GM21619 (cell line): Measurements from ENCODE around the gene HM13.
"Not testable (repeated sequence)": the region's sequence is repeated elsewhere in the genome, so short reads cannot be mapped to it uniquely, and the experiment has no call there.

Source experiments
- ATAC-seq: cut with Tn5 transposase; IDR thresholded peaks from one replicate; pipeline ENCODE4 v1.9.1; 2021; ENCODE audit not compliant: unreplicated experiment

Gene HM13

DNA sequence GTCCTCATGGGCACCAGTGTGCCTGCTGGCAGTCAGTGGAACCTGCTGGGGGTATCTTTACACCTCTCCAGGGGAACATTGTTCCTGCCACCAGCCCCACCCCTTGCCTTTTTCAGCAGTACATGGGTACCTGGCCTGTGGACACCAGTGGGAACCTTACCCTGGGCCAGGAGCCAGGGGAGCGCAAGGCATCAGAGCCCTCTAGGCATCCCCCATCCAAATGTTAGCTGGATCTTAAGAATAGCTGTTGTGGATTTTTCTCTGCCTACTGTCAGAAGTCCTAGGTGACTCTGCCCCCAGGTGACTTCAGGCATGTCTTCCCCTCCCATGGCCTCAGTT, 52.0 kb downstream of the HM13 start:
- no peak for ATAC-seq

DNA sequence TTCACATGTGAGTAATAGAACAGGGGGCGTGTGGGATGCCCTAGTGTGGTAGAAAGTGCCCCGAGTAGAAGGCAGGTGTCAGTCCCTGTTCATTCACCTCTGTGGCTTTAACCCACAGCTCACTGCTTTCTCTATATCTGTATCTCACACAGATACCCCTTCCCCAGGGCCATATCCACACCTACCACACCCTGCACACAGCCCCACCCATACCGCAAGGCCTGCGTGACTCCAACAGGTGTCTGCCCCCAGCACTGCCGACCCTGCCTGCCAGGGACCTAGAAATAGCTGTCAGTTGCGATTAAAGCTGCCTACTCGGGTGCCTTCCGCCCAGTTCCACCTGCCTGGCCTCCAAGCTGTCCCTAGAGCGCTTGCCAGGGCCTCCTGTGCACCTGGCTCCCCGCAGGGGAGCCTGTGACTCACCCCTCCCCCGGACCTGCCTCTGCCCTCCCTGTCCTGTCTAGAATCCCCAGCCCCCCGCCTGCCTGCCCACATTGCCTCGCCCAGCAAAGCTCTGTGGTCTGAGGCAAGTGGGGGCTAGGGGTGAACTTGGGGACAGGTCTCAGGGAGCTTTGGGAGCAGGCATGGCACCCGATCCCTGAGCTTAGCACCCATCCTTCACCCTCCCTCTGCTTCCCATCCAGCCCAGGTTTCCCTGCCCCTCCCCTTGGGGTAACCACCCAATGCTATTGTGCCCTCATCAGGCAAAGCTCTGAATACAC, 52.6 kb downstream of the HM13 start:
- no peak for ATAC-seq

DNA sequence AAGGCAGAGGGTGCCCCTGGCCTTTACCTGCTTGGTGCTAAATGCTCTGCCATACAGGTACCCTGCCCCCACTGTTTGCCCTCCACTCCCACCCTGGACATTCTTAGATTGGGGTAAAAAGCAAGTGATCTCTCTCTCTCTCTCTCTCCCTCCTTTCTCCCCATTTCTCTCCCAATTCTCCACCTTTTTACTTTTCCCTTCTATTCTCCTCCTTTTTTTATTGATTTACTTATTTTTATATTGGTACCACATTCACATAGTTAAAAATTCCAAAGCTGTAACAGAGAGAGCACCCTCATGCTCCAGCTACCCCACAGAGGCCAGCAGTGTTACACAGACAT, 53.1 kb downstream of the HM13 start:
- no peak for ATAC-seq

DNA sequence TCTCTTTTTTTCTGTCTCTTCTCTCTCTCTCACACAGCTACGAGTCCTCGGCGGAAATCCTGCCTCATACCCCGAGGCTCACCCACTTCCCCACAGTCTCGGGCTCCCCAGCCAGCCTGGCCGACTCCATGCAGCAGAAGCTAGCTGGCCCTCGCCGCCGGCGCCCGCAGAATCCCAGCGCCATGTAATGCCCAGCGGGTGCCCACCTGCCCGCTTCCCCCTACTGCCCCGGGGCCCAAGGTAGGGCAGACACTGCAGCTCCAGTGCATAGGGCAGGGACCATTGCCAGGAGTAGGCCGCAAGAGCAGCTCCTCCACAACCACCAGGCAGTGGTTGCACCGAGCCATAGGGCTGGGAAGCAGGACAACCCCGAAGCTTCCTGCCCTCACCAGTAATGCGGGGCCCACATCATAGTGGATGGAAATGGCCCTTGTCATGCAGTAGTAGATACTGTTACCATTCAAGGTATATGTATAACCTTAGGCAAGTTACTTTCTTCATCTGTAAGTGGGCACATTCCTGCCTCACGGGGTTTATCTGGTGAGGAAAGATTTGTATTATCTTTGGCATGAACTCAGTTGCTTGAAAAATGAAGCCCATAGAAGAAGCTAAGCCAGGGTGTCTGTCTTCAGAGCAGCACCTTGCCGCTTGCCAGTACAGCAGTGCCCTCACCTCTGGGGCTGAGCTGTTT, 53.9 kb downstream of the HM13 start:
- no peak for ATAC-seq

DNA sequence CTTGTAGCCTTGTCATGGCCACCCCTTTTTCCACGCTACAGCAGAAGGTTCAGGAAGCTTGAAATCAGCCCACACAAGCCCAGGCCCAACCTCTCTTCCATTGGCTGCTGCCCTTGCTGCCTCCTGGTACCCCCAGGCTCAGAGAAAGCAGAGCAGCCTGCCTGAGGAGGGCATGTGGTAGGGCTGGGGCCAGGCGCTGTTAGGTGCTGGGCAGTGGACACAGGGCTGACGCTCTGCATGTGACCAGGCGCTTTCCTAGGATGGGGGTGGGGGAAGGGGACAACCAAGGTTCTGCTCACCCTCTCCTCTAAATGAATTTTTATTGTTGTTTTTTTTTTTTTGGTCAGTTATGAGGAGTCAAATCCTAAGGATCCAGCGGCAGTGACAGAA, 54.5 kb downstream of the HM13 start:
- no peak for ATAC-seq

DNA sequence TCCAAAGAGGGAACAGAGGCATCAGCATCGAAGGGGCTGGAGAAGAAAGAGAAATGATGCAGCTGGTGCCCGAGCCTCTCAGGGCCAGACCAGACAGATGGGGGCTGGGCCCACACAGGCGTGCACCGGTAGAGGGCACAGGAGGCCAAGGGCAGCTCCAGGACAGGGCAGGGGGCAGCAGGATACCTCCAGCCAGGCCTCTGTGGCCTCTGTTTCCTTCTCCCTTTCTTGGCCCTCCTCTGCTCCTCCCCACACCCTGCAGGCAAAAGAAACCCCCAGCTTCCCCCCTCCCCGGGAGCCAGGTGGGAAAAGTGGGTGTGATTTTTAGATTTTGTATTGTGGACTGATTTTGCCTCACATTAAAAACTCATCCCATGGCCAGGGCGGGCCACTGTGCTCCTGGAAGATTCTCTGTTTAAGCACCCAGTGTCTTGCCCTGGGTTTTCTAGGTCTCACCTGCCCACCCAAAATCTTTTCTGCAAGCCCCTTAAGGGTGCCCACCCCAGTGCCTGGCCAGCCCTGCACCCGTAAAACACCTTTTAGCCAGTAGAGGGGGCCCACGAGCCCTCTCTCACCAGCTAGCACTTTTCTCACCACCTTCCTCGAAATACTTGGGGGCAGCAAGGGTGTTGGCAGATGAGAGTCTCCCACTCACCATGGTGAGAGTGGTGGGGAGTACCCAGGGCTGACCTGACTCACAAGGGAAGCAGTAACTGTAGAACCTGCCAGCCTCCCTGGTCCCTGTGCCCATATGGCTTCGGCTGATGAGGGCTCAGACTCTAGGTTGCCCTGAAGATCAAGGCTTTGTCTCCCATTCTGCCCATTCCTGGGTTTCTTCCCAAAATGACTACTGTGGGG, 55.1 kb downstream of the HM13 start:
- ATAC-seq, result peak; percentile 25

DNA sequence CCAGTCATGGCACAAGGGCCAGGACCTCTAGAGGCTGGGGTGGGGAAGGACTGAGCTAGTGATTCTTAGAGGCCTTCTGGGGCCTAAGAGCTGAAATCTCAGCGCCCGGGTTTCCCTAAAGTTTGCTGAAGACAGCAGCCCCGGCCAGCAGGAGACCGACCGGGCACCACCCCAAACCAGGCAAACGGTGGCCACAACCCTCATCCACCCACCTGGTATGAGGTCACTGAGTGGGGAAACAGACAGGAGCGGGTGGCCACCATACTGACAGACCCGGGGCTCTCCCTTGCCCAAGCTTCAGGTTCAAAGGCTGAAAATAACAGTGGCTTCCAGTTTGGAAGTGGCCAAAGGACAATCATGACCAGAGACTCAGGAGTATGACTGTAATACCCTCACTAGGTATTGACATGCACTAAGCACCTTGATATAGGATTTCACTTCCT, 55.8 kb downstream of the HM13 start:
- ATAC-seq, result no peak

DNA sequence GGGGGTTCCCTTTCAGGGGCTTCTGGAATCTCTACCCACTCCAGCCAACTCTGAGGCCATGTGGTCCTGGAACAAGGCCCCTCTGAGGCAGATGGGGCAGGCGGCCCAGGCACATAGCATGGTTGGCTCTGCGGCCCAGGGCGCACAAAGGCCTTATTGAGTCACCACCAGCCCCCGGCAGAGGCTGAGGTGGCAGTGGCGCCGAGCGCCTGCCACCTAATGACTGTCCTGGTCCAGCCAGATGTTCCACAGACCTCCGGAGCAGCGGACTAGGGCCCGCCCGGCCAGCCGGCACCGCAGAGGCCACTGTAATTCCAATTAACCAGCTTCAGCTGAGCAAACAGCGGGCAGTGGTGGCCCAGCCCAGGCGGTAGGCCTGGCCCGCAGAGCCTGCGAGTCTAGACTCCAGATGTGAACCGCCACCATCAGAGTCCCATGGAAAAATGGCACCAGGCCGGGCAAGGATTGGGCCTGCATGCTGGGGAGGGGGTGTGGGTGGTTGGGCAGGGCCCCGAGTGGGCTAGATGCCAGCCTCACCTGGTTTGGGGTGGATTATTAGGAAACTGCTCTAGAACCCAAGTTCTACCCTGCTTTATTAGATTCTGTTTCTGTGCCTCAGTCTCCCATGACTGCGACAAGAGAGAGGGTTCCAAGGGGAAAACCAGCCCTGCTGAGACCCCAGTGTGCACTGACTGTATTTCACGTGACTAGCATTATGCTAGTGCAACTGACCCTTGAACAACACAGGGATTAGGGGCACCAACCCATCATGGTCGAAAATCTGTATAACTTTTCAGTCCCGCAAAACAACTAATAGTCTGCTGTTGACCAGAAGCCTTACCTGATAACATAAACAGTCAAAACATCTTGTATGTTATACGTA, 56.7 kb downstream of the HM13 start:
- no peak for ATAC-seq

DNA sequence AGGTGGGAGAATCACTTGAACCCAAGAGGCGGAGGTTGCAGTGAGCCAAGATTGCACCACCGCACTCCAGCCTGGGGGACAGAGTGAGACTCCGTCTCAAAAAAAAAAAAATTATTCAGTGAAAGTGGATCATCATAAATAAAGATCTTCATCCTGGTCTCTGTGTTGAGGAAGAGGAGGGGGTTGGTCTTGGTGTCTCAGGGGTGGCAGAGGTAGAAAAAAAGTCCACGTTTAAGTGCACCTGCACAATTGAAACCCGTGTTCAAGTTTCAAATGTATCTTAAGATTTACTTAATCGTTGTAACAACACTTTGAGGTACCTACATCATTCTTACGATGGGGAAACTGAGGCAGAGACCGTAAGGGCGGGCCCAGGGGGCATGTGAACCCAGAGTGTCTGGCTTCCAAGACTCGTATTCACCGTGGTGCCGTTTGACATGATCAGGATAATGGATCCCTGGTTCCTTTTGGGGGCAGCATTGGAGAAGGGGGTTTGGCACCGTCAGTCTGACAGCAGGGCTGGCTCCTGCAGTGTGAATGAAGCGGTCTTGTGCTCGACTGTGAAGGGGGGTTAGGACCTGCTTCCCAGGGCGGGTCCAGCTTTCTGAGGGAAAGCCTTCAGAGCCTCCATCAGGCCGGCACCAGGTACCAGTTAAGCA, 57.9 kb downstream of the HM13 start:
- no peak for ATAC-seq

DNA sequence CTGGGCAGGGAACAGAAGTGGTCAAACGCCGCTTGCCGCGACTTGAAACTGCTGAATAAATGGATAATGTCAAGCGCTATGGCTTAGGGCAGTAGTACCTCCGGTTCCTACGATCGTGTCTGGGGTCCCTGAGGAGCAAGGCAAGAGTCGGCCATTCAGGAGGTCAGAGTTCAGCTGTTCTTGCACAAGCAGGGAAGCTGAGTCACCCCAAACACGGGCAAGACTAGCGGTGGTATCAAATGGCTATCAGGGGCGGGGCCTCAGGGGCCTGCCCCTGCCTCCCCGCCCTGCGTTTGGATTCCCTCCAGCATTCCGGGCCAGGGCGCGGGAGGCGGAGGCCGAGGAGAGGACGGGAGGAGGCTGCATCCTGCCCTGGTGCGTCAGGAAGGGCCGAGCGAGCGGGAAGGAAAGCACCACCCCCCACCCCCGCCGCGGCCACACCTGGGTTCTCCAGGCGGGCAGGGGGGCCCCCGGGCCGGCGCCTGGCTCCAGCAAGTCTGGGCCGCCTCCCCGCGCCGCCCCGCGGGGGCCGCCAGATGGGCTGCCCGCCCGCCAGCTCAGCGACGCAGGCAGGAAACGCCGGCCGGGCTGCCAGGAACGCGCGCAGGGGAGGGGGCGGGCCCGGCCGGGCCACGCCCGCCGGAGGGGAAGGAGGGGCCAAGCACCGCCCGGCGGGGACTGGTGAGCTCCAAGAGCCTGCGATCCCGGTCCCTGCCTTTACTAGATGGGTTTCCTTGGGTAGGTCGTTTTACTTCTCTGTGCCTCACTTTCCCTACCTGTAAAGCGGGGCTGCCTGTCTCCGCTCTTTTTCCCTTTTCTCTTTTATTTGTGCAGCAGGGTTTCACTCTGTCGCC, 58.7 kb downstream of the HM13 start:
- ATAC-seq, result peak; percentile 80

DNA sequence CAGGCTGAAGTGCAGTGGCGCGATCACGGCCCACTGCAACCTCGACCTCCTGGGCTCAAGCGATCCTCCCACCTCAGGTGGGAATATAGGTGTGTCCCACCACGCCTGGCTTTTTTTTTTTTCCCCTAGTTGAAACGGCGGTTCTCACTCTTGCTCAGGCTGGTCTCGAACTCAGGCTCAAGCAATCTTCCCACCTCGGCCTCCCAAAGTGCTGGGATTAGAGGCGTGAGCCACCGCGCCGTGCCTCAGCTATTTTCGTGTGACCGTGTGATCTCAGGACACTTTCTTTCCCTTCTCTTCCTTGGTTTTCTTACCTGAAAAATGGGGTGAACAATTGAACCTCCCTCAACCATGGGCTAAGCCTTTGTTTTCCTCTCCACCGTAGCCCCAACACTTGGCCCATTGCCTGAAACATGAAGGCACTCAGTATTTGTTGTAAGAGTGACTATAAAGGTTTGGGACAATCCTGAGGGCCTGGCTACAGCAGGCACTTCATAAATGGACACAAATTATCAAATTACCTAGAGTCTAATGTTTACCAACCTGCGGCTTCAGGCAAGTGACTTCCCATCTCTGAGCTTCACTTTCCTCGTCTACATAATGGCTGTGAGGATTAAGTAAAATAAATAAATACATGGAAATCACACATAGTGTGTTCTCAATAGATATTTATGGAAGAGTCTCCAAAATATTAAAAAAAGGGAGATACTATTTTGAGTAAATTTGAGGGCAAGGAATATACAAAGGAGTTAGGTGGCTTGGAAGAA, 59.5 kb downstream of the HM13 start:
- no peak for ATAC-seq

DNA sequence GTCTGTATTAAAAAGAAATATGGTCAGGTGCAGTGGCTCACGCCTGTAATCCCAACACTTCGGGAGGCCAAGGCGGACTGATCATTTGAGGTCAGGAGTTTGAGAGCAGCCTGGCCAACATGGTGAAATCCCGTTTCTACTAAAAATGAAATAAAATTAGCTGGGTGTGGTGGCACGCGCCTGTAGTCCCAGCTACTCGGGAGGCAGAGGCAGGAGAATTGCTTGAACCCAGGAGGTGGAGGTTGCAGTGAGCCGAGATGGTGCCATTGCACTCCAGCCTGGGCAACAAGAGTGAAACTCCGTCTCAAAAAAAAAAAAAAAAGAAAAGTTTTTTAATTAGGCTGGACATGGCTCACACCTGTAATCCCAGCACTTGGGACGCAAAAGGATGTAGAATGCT, 60.7 kb downstream of the HM13 start:
- not testable (repeated sequence) for ATAC-seq

DNA sequence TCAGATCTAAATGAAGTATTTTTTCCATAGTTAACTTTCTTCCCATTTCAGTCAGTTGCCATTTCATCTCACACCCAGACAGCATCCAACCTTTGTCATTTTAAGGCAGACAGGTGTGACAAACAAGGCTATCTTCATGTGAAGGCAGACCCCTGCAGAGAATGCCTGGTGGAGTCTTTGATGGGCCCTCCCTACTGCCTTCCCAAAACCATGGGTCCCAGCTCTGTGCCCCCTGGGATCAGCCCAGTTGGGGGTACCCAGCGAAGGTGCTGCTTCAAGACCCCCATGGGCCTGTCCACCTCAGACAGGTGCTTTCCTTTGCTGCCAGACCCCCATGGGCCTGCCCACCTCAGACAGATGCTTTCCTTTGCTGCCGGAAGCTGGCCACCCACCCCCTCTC, 62.5 kb downstream of the HM13 start:
- no peak for ATAC-seq

DNA sequence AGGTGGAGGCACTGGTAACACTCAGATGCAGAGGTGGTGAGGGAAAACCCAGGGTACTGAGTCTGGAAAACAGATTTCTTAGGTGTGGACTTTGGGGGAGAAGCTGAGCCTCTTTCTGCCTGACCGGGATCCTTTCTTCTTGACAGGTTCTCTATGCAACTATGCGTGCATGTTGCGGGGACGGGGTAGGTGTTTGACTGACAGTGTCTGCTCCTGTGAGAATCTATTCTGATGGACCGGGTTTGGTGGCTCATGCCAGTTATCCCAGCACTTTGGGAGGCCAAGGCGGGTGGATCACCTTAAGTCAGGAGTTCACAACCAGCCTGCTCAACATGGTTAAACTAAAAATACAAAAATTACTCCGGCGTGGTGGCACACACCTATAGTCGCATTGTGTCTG, 63.0 kb downstream of the HM13 start:
- ATAC-seq, result no peak

DNA sequence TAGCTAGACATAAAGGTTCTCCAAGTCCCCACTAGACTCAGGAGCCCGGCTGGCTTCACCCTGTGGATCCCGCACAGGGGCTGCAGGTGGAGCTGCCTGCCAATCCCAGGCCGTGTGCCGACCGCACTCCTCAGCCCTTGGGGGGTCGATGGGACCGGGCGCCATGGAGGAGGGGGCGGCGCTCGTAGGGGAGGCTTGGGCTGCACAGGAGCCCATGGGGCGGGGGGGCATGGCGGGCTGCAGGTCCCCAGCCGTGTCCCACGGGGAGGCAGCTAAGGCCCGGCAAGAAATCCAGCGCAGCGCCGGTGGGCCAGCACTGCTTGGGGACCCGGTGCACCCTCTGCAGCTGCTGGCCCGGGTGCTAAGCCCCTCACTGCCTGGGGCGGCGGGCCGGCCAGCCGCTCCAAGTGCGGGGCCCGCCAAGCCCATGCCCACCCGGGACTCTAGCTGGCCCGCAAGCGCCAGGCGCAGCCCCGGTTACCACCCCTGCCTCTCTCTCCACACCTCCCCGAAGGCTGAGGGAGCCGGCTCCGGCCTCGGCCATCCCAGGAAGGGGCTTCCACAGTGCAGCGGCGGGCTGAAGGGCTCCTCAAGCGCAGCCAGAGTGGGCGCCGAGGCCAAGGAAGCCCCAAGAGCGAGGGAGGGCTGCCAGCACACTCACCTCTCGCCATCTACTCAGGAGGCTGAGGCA, 64.4 kb downstream of the HM13 start:
- ATAC-seq, result no peak

DNA sequence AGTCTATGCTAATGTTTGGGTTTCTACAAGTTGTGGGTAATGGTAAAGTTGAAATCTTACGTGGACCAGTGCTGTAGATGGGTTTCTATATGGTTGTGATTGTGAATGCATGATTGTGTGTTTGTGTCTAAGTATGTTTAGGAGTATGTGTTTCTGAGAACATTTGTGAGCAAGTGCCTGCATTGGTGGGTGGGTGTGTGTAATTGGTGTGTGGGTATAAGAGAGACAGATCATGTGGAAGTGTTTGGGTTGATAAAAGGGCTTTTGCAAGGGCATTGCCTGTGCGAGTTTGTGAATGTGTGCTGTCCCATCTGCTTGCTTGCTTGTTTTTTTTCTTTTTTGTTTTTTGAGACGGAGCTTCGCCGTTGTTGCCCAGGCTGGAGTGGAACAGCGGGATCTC, 65.0 kb downstream of the HM13 start:
- no peak for ATAC-seq

DNA sequence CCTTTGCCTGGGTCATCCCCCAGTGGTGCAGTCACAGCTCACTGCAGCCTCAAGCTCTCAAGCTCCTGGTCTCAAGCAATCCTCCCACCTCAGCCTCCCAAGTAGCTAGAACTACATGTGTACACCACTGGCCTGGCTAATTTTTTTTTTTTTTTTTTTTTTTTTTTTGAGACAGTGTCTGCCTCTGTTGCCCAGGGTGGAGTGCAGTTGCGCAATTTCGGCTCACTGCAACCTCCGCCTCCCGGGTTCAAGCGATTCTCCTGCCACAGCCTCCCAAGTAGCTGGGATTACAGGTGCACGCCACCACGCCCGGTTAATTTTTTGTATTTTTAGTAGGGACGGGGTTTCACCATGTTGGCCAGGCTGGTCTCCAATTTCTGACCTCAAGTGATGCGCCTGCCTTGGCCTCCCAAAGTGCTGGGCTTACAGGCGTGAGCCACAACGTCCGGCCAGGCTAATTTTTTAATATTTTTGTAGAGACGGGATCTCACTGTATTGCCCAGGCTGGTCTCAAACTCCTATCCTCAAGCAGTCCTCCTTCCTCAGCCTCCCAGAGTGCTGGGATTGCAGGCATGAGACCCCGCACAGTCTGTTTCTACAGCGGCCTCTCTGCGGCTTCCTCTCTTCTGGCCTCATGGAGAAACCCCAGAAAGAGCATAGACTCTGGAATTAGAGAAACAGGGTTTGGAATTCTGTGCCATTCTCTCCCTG, 65.9 kb downstream of the HM13 start:
- ATAC-seq, result not testable (repeated sequence)

DNA sequence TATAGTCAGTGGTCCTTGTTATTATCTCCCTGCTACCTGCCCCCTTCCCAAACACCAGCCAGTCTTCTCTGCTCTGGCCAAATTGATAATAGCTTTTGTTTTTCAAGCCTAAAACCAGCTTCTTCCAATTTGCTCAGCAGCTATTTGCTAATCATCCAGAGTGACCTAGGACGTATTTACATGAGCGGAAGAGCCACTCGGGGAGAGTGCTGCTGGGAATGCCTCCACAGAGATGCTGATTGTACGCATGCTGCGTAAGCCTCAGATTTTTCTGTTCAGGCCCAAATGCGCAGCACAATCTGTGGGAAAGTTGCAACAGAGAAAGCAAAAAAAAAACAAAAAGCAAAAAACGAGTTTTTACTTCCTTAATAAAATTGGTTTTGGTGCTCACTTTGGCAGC, 66.5 kb downstream of the HM13 start:
- ATAC-seq, result no peak
